Prostate gland (tissue), 2 donors: ENCODE data around the gene TBC1D21. TPM values are rescaled to one million over a fixed set of nuclear protein-coding genes. Genes with fewer than 3 reads are reported as not detected.

Source experiments
- DNase-seq: peaks from one replicate; pipeline ENCODE4 v3.0.0-alpha.2; 2019; ENCODE audit warnings: low spot score
- H3K27ac ChIP-seq, 2 donors: fragments of 200-600 bp; sonication (generic); 2 replicates each; pipeline ENCODE4 v1.5.1; 2017 to 2019
- H3K27me3 ChIP-seq: fragments of 200-600 bp; sonication (generic); replicated peaks from 2 replicates; pipeline ENCODE4 v1.5.1; 2019; ENCODE audit not compliant: insufficient read depth
- H3K36me3 ChIP-seq, 2 donors: fragments of 200-600 bp; sonication (generic); 1 replicate in 1 of 2; 2 replicates in 1 of 2; pipeline versions ENCODE4 v1.5.1 to v1.8.1; 2017 to 2019
- H3K4me1 ChIP-seq: fragments of 200-600 bp; sonication (generic); replicated peaks from 2 replicates; pipeline ENCODE4 v1.5.1; 2019
- H3K4me3 ChIP-seq, 2 donors: fragments of 200-600 bp; sonication (generic); 2 replicates each; pipeline ENCODE4 v1.5.1; 2017 to 2019
- H3K9me3 ChIP-seq: fragments of 200-600 bp; sonication (generic); 2 replicates; pipeline ENCODE4 v1.5.1; 2017
- POLR2A ChIP-seq: fragments of 450-650 bp; IDR thresholded peaks from one replicate; pipeline ENCODE4 v1.6.1; 2016; ENCODE audit warnings: antibody characterized with exemption, mild to moderate bottlenecking
- POLR2AphosphoS5 ChIP-seq: sonication (generic); formaldehyde crosslinking; IDR thresholded peaks from one replicate; pipeline ENCODE4 v1.6.1; 2017; ENCODE audit warnings: antibody characterized with exemption
- WGBS: methylation state at CpG from one replicate; pipeline ENCODE4 v1.1.5; 2018; 5-methylcytosine and 5-hydroxymethylcytosine counted together
- intact Hi-C: fragments of 100-400 bp; cut with DNase I; formaldehyde crosslinking; loops from one replicate; pipeline ENCODE4 v1.14.2; 2022
- total RNA-seq, 2 donors: library from RNA; depleted of rRNA; stranded (reverse); fragments of >200 nt; gene quantifications; one replicate each; pipeline ENCODE4 v1.1.0, GENCODE V29; 2016
- TF ChIP-seq, protein P1 (sequence below), 4 experiments: fragments of 200-600 bp in 2 of 4; fragments of 450-650 bp in 2 of 4; sonication (generic) in 2 of 4; IDR thresholded peaks; 1 replicate in 3 of 4; 2 replicates in 1 of 4; pipeline ENCODE4 v1.5.1; 2016 to 2019; ENCODE audit warnings: antibody characterized with exemption in 4 of 4, mild to moderate bottlenecking in 2 of 4, moderate library complexity in 2 of 4

Gene TBC1D21
- total RNA-seq, 2 donors from 2014 or later, result 1.4 TPM; not detected in 1

DNA sequence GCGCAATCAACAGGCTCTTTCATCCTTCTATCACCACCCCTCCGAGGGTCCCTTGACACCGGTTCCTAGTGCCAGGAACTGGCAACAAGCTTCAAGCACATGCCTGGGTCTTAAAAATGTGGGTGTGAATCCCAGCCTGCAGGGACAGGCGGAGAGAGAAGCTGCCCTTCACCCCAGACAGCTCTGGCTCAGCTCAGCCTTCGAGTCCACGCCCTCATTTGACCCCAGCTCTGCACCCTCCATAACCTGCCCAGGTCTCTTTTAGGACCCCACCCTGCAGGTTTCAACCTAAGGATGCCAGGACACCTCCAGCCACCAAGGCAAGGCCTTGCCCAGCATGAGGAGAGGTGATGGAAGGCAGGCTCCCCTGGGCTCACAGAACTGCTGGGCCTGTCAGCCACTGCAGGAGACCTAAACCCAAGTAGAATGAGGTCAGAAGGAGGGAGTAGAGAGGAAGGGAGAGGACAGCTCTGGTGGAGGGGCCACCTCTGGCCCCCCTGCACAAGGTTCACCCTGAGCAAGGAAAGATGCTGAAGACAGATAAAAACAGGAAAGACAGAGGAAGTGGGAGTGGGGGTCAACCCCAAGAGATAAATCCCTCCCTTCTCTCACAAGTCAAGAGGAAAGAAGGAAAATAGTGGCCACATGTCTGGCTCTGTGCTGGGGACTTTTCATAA, 50.3 kb downstream of the TBC1D21 start:
- no peak overlapping the region for H3K4me3 ChIP-seq
- 46% methylated on average over 6 of the region's 6 CpGs for WGBS
- H3K36me3 ChIP-seq, result no peaks in the 10 kb centered on the region
- no peak for DNase-seq
- intact Hi-C loops, result no loop called here
- no peaks in the 10 kb centered on the region for H3K27me3 ChIP-seq
- peak overlapping the region; percentile 85 to 88 for H3K27ac ChIP-seq
- no peaks in the 10 kb centered on the region for H3K9me3 ChIP-seq
- peaks cover 6% of the 10 kb centered on the region for H3K4me1 ChIP-seq
- TF ChIP-seq, protein P1, sequence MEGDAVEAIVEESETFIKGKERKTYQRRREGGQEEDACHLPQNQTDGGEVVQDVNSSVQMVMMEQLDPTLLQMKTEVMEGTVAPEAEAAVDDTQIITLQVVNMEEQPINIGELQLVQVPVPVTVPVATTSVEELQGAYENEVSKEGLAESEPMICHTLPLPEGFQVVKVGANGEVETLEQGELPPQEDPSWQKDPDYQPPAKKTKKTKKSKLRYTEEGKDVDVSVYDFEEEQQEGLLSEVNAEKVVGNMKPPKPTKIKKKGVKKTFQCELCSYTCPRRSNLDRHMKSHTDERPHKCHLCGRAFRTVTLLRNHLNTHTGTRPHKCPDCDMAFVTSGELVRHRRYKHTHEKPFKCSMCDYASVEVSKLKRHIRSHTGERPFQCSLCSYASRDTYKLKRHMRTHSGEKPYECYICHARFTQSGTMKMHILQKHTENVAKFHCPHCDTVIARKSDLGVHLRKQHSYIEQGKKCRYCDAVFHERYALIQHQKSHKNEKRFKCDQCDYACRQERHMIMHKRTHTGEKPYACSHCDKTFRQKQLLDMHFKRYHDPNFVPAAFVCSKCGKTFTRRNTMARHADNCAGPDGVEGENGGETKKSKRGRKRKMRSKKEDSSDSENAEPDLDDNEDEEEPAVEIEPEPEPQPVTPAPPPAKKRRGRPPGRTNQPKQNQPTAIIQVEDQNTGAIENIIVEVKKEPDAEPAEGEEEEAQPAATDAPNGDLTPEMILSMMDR (IDR thresholded peaks at IDR 0.05), result no peak
- TF ChIP-seq POLR2A (no peak), POLR2AphosphoS5 (no peak)

DNA sequence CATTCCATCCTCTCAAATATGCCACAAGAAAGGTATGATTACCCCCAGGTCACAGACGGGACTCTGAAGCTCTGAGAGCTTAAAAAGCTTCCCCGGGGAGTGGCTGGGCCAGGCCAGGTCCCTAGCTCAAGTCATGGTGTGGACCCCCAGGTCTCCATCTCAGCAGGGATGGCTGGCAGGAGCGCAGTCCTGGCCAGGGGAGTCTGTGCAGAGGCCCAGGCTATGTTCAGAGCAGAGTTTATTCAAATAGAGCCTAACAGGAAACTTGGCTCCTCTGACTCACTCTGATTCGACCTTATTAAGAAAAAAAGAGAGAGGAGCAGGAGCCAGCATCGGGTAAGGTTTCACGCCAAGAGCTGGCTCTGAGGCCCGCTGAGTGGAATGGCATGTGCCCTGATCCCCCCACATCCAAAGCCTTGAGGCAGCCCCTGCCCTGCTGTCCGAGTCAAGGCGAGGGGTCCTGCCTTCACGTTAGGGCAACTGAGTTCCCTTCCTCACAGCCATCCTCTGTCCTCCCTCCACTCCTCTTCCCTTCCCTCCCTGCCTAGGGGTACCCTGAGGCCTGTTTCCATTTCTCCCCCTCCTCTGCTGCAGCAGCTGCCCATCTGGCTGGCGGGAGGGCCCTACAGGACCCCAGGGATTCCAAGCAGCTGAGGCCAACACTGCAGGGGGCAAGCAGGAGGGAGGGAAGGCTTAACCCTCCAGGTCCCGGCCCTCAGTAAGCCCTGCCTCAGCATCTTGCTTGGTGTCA, 51.0 kb downstream of the TBC1D21 start:
- intact Hi-C loops, result no loop called here
- H3K9me3 ChIP-seq, result no peaks in the 10 kb centered on the region
- no peaks in the 10 kb centered on the region for H3K27me3 ChIP-seq
- peaks cover 6% of the 10 kb centered on the region for H3K4me1 ChIP-seq
- TF ChIP-seq POLR2AphosphoS5, result peak; percentile 22
- TF ChIP-seq, protein P1 (IDR thresholded peaks at IDR 0.05), result no peak
- TF ChIP-seq POLR2A, result no peak
- peak overlapping the region; percentile 85 to 88 for H3K27ac ChIP-seq
- no peak overlapping the region for H3K4me3 ChIP-seq
- H3K36me3 ChIP-seq, result no peaks in the 10 kb centered on the region
- 13% methylated on average over 12 of the region's 12 CpGs for WGBS
- peak; percentile 36 for DNase-seq

DNA sequence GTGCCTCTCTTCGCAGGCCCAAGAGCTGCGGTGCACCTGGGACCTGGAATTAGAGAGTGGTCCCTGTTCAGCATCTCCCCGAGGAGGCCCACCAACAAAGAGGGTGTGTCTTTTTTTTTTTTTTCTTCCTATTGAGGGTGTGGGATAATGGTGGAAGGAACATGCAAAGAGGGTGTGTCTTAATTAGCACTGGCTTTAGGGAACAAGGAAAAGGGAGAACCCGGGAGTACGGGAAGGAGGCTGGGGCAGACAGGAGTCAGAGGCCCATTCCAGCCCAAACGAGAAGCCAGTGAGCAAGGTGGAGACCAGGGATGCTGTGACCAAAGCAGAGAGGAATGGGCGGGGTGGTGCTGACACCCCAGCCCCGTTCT, 52.5 kb downstream of the TBC1D21 start:
- H3K27ac ChIP-seq, result peak overlapping the region; percentile 85 to 88
- H3K9me3 ChIP-seq, result no peaks in the 10 kb centered on the region
- DNase-seq, result no peak
- peaks cover 6% of the 10 kb centered on the region for H3K4me1 ChIP-seq
- H3K36me3 ChIP-seq, result no peaks in the 10 kb centered on the region
- no peak for TF ChIP-seq POLR2A
- no peak for TF ChIP-seq POLR2AphosphoS5
- TF ChIP-seq, protein P1 (IDR thresholded peaks at IDR 0.05), result no peak
- H3K27me3 ChIP-seq, result no peaks in the 10 kb centered on the region
- intact Hi-C loops, result no loop called here
- H3K4me3 ChIP-seq, result peak overlapping the region in 1 of 2 donors; percentile 56
- 44% methylated on average over 8 of the region's 8 CpGs for WGBS

DNA sequence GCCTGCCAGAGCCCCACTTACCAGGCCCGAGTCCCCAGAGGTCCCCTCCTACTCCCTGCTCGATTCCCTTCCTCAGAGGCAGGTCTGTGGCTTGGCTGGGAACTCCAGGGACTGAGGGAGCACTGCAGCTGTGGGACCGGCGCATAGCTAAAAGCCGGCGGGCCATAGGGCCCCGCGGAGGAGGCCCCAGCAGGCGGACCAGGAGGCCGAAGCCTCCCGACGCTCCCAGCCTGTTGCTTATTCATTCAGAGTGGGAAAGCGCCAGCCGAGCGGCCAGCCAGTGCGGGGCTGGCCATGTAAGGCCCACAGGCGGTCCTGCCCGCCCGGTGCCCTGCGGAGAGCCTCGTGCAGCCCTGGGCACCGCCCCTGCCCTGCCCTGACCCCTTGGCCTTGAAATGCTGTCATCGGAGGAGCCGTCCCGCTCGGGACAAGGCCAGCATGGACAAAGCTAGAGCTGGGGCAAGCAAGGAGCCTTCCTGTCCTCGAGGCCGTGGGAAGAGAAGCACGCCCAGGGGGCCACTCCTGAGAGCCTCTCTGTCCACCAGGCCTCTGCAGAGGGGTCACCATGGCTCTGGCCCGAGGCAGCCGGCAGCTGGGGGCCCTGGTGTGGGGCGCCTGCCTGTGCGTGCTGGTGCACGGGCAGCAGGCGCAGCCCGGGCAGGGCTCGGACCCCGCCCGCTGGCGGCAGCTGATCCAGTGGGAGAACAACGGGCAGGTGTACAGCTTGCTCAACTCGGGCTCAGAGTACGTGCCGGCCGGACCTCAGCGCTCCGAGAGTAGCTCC, 53.0 kb downstream of the TBC1D21 start, which contains the start of gene LOXL1:
Gene LOXL1, plus strand, starts transcription at position 244 of the 784 bp plus-strand sequence. Its CDS starts 322 bp downstream, at position 566.
- no peaks in the 10 kb centered on the region for H3K9me3 ChIP-seq
- TF ChIP-seq POLR2AphosphoS5 (peak; percentile 51), POLR2A (peak; percentile 64)
- TF ChIP-seq, protein P1 (IDR thresholded peaks at IDR 0.05), result no peak
- H3K27ac ChIP-seq, result peak within 1 kb of the TSS; percentile 85 to 88
- H3K36me3 ChIP-seq, result no peaks in the 10 kb centered on the region
- H3K4me1 ChIP-seq, result peaks cover 6% of the 10 kb centered on the region
- peak; percentile 48 for DNase-seq
- 13% methylated on average over 17 of the region's 47 CpGs for WGBS
- peak within 1 kb of the TSS; percentile 56 to 61 for H3K4me3 ChIP-seq
- intact Hi-C loops, result no loop called here
- no peaks in the 10 kb centered on the region for H3K27me3 ChIP-seq
